ENCODE measurements around the gene SLC6A15.

- TF ChIP-seq CTCF (IDR thresholded peaks at IDR 0.05 in 8 of 11, conservative IDR thresholded peaks at IDR 0.05 in 3 of 11) (no peak), POLR2A (IDR thresholded peaks at IDR 0.05) (no peak)
These were observed 1.1 kb downstream of the SLC6A15 start for GRCh38 chr12:84911271-84912197.
